HG02981 (cell line): ENCODE results near the gene CASS4.
A peak's percentile ranks its signal among the peaks of the same experiment; 100 is the strongest.
"Not testable (repeated sequence)": the region's sequence is repeated elsewhere in the genome, so short reads cannot be mapped to it uniquely, and the experiment has no call there.

Experiments used
- ATAC-seq: cut with Tn5 transposase; IDR thresholded peaks from one replicate; pipeline ENCODE4 v1.9.1; 2021; ENCODE audit warnings: mild to moderate bottlenecking, moderate library complexity; ENCODE audit not compliant: unreplicated experiment

CASS4 gene

DNA sequence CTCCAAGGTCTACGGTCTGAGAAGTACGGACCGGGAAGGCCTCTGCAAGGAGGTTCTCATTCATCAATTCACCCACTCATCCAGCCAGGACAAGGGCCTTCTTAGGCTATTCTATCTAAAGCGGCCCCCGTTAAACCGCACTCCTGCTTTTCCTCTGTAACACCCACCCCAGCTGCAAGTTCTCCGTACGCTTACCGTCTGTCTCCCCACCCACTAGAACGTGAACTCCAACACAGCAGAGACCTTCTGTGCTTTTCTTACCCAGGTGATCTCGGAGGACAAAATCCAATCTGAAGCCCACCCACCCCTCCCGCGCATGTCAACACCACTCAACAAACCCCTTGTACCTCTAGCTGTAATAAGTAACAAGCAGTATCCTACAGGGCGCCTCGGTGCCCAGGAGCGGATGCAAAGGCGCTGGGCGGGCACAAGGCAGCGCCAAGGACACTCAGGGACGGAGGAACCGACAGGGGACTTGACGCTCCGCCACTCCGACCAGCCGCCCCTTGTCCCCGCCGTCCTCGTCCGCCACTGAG lies 20.4 kb upstream of the CASS4 start:
- ATAC-seq: peak; percentile 23

GRCh38 chr20:56392132-56392880 lies 19.8 kb upstream of the CASS4 start, which contains the start of the genes AURKA and CSTF1:
Gene AURKA, minus strand, starts transcription at chr20:56392215. Its CDS starts 4,018 bp downstream, at chr20:56388197.
Gene CSTF1, plus strand, starts transcription at chr20:56392645. Its CDS starts 2,908 bp downstream, at chr20:56395553.
- peak; percentile 96 for ATAC-seq

DNA sequence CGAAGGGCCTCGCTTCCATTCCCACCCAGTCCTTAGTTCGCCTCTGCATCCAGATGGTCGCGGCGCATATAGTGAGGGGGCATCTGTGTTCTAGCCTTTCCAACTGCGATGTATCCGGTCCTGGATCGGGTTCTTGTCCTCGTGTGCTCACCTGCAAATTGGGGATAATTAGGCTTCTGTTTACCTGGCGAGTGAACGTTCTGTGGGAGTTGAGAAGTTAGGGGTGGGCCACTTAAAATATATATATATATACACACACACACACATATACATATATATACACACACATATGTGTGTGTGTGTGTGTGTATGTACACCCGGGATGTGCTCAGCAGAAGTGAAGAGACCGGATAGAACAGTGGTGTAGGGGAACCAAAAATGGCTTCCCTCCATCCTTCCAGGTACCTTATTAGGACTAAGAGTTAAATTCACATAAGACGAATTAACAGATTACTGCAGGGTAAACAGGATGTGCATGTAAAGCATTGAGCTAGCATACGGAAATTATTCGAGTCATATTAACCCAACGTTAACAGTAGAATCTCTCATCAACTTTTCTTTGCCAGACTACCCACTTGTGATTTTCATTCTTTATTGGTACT lies 19.1 kb upstream of the CASS4 start:
- no peak for ATAC-seq

GRCh38 chr20:56393653-56394052 lies 18.4 kb upstream of the CASS4 start:
- ATAC-seq: no peak

- no peak for ATAC-seq
Observed at GRCh38 chr20:56395166-56395565, 16.9 kb upstream of the CASS4 start.

DNA sequence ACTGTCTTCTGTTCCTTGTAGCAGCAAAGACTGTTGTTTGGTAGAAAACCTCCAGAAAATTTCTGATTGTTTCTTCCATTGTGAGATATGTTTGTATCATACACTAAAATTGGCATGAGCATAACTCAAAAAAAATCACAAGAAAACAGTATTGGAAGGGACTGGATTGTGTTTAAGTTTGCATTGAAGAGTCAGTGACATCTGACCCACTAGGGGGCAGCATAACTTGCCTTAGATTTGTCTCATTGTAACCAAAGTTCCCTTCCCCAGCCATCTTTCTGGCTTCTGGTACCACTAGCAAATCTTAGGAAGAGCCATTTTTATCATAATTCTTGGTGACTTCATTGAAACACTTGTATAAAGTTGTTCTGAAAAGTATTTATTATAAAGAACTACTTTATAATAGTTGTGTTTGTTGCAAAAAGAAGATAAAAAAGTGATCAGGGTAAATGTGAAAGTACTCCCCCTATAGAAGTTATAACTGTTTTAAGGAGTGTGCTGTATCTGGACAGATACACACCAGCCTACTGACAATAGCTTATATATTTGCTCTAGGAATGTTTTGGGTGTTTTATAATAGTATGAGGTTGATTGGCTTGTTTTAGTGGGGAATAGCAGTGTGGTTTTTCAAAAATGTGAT lies 11.9 kb upstream of the CASS4 start:
- peak; percentile 64 for ATAC-seq

DNA sequence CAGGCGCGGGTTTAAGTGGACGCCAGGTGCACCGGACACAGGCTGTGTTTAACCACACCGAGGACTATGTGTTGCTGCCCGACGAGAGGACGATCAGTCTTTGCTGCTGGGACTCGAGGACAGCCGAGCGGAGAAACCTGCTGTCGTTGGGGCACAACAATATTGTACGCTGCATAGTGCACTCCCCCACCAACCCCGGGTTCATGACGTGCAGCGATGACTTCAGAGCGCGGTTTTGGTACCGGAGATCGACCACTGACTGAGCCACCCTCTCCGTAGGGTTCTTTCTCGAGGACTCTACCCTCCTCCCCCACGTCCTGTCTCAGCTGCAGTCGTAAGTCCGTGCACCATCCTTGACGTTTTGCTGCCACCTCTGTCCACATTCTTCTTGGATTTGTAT lies 8.6 kb upstream of the CASS4 start:
- ATAC-seq: no peak

DNA sequence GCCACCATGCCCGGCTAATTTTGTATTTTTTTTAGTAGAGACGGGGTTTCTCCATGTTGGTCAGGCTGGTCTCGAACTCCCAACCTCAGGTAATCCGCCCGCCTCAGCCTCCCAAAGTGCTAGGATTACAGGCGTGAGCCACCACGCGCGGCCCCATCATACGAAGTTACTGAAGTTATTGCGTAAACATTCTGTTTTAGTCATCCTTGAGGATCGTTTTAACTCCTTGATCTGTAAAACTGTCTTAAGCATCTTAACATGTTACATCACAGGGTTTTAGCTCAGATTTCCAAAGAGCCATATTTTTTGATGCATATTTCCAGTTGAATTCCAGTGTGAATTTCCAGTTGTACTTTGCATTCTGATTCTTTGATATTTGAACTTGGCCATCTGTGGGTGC lies 6.7 kb upstream of the CASS4 start:
- ATAC-seq: not testable (repeated sequence)

- no peak for ATAC-seq
Observed at GRCh38 chr20:56406910-56407309, 5.2 kb upstream of the CASS4 start.

GRCh38 chr20:56409521-56409920 lies 2.5 kb upstream of the CASS4 start:
- no peak for ATAC-seq

DNA sequence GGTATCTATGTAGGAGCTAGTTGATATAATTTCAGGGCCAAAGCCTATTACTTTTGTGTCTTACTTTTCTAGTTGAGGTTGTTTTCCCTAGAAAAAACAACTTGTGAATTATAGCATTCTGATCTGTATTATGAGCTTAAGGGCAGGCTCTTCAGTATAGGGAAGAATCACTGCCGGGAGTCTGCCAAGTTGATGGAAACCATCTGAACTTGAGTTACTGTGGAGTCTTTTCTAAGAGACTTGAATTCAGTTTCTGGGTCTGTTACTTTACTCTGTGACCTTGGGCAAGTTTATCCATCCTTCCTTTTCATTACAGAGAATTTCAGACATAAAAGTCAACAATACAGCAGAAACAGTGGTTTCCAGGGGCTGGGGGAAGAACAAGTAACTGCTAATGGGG lies 2.1 kb upstream of the CASS4 start:
- ATAC-seq: no peak

DNA sequence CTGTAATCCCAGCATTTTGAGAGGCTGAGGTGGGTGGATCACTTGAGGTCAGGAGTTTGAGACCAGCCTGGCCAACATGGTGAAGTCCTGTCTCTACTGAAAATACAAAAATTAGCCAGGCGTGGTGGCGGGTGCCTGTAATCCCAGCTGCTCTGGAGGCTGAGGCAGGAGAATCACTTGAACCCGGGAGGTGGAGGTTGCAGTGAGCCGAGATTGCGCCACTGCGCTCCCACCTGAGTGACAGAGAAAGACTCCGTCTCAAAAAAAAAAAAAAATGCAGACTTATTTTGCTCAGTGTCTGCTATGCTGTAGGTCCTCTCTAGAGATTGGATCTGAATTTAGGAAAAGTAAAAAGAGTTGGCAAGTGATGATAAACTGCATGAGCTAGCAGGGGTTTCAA lies 773 bp upstream of the CASS4 start:
- ATAC-seq: not testable (repeated sequence)

DNA sequence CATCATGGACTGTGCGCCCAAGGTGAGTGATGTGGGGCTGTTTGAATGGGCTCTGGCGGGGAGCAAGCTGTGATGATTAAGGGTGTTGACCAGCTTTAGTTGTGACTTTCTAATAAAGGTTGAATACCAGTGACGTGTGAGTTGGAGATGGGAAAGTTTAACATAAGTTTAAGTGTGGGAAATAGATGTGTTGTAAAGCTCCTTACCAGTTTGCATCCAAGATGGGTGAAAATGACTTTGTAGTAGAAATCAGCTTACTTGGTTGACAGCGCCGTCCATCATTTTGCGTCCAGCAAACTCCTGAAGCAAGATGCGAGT lies 372 bp downstream of the CASS4 start:
- no peak for ATAC-seq

DNA sequence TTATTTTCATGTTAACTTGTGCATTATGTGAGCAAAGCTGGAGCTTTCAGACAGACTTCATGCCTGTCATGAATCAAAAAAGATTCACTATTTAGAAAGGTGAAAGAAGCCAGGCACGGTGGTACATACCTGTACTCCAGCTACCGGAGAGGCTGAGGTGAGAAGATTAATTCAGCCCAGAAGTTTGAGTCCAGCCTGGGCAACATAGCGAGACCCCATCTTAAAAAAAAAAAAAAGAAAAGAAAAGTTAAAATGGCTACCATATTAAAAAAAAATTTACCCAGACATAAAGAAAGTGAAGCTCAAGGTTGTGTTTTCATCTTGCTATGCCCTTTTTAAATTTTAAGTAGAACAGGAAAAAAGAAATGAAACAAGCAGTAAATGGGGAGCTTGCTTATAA lies 889 bp downstream of the CASS4 start:
- no peak for ATAC-seq

GRCh38 chr20:56414842-56415765 lies 3.0 kb downstream of the CASS4 start:
- no peak for ATAC-seq

DNA sequence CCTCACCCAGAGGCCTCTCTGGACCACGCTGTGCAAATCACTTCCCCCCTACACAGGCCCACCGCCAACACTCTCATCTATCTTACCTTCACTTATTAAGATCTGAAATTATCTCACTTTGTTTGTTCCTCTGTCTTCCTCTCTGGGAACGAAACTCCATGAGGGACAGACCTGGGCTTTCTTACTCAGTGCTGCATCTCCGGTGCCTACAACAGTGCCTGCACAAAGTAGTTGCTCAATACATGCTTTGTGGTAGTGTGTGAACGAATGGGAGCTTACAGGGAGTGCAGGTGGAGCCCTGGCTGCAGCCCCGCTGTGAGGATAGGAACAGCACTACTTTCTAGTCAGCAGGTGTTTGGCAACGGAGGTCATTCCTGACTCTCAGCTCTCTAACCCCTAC lies 5.3 kb downstream of the CASS4 start:
- no peak for ATAC-seq

- ATAC-seq: no peak
Observed at GRCh38 chr20:56417911-56418310, 5.9 kb downstream of the CASS4 start.

DNA sequence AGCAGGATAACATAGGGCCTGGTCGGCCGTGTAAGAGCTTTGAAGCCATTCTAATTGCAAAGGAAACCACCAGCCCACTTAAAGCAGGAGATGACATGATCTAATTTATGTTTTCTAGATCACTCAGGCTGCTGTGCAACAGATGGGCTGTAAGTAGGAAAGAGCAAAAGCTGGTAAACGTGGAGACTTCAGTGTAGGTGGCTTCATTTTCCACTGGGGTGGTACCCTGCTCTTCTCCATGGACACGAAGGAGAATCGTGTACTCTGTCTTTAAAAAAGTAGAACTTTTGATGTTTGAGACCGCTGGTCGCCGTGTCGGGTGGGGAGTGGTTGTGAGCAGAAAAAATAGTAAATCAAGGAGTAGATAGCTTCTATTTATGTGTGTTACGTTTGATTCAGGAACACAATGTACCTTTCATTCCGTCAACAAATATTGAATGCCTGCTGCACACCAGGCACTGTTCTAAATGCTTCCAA lies 6.4 kb downstream of the CASS4 start:
- ATAC-seq: no peak

DNA sequence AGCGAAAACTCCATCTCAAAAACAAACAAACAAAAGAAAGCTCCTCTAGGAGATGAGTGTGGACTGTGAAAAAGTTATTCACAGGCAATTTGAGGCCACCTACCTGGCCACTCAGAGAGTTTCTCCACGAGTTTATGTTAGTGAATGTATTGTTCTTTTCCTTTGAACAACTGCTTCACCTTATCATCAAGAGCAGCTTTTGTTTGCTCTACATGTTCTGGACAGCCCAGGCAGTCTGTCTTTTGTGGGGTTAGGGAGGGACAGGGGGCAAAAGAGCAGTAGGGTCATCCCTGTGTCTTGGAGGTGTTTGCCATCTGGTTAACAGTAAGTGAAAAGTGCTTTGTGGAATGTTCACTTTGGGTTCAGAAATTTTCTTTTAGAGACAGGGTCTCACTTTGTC lies 8.0 kb downstream of the CASS4 start:
- no peak for ATAC-seq

- no peak for ATAC-seq
Observed at GRCh38 chr20:56420940-56421688, 9.1 kb downstream of the CASS4 start.
